CD4-positive, alpha-beta T cell treated with Interleukin-6 at 100 ng/mL for 8 hours (primary cell): Measurements from ENCODE around the gene RBM33.
A peak's percentile ranks its signal among the peaks of the same experiment; 100 is the strongest.

Experiments used
- DNase-seq: peaks from one replicate; pipeline ENCODE4 v3.0.0-alpha.2; 2020; ENCODE audit warnings: mixed read lengths, low spot score

Gene RBM33

DNA sequence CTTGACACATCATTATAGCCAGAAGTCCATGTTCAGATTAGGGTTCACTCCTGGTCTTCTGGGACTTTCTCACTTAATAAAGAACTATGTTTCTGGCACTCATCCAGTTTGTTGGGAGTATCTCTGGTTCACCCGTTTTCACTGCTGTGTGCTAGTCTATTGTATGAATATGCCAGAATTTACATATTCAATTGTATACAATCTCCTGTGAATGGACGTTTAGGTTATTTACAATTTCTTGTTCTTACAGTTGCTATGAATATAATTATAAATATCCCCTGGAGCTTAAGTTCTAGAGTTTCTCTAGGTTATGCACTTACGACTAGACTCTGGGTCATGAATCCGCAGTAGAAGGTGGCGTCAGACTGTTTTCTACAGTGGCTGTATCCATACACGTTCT, 20.0 kb upstream of the RBM33 start:
- no peak for DNase-seq

DNA sequence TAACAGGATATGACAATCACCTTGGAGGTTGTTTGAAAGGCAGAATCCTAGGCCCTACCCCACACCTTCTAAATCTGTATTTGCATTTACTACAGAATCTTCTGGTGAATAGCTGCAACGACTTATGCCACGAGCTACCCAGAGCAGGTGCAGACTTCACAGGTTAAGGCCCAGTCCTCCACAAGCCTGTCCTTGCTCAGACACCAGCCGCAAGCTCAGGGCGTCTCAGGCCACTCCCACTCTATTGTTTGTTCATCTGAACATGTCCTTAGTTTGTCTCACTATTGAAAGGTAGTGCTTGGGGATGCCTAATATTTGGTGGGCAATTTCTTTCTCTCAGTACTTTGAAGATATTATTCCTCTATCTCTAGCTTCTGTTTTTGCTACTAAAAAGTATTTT, 18.9 kb upstream of the RBM33 start:
- no peak for DNase-seq

DNA sequence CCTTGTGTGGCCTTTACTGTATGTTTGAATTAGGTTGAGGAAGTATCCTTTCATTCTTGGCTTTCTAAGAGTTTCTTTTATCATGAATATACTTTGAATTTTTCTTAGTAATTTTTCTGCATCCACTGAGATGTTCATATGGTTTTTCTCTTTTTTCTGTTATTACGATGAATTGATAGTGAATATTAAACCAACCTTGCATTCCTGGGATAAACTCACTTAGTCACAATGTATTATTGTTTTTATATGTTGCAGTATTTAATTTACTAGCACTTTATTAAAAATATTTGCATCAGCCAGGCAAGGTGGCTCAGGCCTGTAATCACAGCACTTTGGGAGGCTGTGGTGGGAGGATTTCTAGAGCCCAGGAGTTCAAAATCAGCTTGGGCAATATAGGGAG, 15.3 kb upstream of the RBM33 start:
- no peak for DNase-seq

DNA sequence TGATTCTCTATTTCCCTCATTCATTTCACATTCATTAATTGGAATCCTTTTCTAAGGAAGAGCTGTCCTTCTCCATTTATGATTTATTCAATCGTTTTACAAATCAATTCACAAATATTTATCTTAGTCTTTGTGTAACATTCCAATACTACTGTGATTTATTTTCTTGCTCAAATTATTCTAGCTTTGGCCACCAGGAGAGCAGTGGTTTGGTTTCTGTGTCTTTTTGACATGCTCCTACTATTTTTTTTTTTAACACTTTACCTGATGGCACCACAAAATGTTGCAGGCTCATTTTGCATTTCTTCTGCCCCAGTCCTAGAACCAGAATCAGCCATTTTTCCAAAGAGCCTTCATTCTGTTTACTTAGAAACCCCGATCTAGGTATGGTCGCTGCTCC, 13.3 kb upstream of the RBM33 start:
- no peak for DNase-seq

DNA sequence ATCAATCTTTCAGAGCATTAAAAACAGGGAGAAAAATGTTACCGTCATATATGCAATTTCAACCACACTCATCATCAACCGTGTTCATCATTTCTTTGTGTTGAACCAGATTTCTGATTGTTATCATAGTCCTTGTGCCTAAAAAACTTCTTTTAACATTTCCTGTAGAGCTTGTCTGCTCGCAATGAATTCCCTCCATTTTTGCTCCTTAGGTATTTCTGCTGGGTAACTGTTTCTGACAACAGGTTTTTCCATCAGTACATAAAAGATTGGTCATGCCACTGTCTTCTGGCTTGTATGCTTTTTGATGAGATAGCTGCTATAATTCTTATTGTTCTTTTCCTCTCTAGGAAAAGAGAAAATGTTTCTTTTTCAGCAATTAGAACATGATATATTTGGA, 8.6 kb upstream of the RBM33 start:
- no peak for DNase-seq

DNA sequence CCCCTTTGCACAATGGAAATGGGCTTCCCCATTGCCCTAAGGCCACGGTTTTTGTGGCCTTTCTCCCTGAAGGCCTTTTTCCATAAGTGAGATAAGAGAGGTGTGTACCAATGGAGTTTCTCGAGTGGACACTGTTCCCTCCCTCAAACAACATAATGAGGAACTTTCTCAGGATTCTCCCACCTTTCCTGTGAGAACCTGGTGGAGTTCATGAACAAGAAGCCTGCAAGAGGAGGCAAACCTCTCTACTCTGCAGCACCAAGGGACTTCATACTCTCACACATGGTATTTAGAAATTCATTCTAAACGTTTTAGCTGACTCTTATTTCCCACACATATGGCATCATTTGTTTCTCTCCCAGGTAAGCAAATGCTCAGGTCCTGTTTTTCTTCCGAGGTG, 7.3 kb upstream of the RBM33 start:
- no peak for DNase-seq

DNA sequence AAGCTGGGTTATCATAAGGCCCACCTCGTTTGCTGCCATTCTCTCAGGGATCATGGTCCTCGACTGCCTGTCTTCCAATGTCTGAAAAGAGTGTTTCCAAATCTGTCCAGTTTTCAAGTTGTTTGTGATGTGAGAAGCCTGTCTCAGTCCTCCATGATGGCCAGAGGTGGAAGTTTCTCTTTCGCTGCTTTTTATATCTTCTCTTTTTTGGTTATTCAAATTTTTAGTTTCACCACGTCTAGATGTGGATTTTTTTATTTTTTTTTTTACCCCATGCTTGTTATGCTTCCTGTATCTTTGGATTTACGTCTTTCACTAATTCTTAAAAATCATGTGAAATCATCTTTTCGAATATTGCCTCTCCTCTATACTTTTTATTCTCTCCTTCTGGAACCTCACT, 6.1 kb upstream of the RBM33 start:
- DNase-seq, result no peak

DNA sequence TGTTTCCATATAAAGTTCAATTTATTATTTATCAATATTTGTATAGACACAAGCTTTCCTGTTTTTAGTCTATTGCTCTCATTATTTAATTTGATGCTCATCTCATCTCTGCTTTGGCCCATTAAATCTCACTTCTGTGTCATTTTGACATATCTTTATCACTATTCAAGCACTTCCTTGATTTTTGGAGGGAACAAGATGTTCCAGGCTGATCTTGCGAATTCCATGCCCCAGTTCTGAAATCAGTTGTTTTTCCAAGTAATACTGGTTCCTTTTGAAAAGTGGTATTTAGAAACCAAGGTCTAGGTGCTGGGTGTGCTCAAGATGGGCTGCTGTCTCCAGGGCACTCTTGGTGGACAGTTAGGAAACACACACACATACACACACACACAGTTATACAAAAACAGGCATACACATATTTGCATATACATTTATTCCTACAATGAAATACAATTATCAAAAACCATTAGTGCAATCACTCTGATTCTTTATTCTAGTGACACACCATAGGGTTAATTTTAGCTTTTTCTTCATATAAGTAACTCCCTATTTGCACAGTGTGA, 4.4 kb upstream of the RBM33 start:
- DNase-seq, result no peak

DNA sequence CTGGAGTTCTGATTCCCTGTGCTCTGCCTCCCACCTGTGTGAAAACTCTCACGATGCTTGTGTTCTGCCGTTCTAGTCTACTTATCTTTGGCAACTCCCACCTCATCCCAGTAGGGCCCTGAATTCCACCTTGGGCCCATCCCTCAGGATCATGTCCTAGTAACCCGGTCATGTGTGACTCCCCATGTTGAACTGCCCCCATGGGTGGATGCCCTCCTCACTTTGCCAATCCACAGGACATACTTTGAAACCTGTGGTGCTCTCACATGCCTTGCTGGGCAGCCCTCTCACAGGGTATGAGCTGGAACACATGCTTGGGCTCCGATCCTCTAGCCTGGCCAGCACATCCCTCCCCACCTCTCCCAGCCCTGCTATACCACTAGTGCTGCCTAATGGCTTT, 3.8 kb upstream of the RBM33 start:
- no peak for DNase-seq

DNA sequence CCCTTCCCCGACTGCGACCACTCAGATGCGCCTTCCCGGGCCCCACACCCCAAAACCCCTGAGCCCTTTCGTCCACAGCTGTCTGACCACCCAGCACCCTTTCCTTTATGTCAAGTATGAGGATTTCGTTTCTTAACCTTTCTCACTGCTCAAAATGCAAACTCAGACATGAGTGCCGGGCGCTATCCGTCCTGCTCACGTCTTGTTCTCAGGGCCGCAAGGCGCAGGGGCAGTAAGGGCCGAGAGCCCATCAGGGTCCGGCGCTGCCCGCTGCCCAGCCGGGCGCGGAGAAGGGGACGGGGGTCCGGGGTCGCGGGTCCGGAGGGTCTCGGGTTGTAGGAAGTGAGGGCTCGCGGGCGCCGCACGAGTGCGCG, 670 bp upstream of the RBM33 start:
- DNase-seq, result no peak

DNA sequence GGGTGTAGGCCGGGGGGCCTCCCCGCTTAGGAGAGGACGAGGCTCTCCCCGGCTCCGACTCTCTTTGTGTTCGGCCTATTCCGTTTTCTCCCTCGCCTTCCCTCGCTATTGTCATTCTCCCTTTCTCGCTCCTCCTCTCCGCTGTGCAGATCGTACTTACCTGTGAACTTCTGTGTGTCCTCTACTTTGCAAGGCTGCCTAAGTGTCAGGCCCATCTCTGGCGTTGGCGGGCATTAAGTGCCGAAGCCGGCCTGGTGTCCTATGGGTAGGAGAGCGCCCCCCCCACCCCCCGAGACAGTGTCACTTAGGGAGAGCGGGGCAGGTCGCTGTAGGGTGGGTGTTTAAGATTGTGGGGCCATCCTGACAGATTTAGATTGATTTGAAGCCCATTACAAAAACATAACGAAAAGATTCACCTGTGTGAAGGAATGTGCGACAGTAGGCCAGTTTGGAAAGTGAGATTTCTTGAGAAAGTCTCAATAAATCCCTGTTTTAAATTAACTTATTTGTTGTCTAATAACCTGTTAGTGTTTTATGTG, 579 bp downstream of the RBM33 start:
- DNase-seq, result peak; percentile 37

DNA sequence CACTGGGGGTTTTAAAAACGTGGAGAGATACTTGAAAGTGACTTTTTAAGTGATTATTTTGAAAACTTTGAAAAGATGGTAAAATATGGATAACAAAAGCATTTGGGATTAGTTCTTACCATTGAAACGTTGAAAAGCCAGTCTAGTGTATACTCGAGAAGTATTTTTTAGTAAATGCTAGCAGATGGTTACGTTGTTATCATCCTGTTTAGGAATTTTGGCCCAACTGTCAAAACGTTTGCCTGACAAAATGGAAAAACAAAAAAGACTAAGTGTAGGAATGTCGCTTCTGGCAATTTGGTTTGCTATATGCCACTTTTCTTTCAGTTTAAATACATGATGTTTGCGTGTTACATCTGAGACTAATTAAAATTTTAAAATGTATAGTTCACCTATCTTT, 1.2 kb downstream of the RBM33 start:
- DNase-seq, result no peak

DNA sequence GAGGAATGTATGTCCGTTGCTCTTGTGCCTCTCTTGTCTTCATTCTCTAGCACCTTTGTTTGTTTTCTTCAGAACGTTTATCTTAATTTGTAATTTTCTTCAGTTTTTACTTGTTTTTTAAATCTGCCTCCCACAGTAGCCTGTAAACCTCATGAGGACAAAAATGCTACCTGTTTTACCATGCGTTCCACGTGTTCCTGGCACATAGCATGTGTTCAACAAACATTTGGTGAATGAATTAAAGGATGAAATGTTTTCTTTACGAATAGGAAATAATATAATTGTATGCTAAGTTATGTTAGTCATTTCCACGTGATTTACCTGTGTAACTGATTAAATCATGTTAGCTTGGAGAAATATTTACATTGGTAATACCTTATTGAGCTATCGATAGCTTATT, 2.2 kb downstream of the RBM33 start:
- no peak for DNase-seq

DNA sequence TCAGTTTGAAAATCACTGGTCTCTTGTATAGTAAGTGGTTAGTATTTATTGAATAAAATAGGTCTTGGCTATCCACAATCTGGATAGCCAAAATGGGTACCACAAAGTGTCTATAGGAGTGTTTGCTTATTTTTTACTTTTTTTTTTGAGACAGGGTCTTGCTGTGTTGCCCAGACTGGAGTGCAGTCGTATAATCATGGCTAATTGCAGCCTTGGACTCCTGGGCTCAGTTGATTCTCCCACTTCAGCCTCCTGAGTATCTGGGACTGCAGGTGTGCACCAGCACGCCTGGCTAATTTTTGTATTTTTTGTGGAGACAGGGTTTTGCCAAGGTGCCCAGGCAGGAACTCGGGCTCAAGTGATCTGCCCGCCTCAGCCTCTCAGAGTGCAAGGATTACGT, 2.8 kb downstream of the RBM33 start:
- DNase-seq, result no peak

DNA sequence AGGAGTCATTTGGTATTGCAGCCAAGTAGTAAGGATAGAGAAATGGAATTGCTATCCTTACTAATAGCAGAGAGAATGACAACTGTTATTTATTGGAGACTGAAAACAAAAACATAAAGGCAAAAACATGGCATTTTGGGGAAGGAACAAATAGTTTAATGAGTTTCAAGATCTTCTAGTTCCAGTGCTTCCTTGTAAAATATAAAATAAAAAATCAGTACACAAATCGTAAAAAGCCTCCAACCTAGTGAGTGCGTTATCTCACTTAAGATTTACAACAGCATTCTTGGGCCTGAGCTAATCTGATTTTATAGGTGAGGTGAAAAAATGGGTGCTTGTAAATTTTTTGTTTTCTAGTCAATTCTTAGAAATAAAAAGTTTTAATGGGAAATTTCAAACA, 3.3 kb downstream of the RBM33 start:
- DNase-seq, result no peak

DNA sequence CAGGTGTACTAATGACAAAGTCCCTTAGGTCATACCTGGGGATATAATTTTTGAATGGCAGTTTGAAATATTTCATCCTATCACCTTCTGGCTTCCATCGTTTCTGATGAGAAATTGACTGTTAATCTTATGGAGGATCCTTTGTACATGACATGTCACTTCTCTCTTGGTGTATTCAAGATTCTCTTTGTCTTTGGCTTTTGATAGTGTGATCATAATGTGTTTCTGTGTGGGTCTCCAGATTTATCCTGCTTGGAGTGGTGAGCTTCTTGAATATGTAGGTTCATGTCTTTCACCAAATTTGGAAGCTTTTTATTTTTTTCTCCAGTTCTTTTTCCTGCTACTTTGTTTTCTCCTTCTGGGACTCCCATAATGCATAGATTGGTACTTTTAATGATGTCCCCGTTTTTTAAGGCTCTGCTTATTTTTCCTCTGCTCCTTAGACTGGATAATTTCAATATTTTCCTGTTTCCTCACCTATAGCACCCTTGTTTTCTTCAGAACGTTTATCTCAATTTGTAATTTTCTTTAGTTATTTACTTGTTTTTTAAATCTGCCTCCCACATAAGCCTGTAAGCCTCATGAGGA, 4.4 kb downstream of the RBM33 start:
- DNase-seq, result no peak

DNA sequence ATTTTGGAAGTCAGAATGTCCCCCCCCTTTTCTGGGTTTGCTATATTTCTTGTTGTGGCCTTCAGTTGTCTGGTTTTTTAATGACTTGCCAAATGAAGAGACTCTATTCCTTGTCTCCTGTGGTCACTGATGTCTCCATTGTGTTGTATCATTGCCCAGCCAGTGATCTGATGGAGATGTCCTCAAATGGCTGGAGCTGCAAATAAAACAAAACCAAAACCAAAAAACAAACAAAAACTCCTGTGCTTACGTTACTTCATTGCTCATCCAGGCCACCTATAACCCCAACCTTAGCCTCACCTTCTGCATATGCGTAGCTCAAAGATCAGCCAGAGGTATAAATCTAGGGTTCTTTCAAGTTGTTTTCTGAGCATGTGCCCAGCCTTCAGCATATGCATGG, 5.1 kb downstream of the RBM33 start:
- DNase-seq, result no peak

DNA sequence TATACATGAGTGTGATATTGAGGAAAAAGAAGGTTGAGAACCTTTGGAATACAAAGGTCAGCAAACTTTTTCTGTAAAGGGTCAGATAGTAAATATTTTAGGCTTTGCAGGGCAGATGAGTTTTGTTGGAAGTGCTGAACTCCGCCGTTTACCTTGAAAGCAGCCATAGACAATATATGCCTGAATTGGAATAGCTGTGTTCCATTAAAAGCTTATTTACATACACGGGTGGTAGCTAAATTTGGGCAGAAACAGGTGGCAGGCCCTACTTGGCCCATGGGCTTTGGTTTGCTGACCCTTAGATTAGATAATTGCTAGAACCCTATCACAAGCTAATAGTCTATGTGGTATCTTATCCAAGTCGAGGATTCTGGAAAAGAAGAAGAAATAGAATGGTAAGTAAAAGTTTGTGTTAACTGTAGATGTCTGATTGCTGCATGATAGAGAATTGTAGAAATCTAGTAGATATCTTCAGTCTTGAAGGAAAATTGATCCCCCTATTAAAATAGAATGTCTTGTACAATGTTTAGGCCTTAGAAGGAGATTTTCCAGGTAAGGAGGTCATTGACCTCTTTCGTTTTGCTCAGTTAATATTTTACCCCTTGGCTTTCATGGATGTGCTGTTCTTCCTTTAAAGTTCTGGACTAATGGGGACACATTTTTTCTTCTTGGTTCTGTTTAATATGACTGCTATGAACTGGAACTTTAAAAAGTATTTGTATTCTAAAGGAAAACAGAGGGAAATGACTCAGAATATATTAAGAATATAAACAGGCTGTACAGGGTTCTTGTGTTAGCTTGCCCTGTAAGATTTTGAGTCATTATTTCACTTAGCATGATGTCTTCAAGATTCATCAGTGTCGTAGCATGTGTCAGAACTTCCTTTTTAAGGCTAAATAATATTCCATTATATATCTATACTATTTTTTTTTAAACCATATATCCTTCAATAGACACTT, 8.0 kb downstream of the RBM33 start:
- no peak for DNase-seq

DNA sequence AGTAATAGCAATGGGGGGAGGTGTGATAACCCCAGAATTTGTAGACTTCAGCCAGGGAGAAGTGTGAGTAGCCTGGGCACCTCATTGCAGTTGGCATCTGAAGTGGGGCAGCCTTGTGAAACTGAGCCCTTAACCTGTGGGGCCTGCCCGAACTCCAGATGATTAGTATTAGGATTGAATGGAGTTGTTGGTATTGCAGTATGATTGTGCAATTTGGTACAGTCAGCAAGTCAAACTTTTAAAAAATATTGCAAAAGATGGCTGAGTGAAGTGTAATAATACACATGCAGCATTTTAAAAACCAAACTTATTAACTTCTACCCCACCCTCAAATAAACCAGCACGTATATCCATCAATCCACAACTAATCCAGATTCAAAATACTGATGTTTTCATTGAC, 9.3 kb downstream of the RBM33 start:
- no peak for DNase-seq

DNA sequence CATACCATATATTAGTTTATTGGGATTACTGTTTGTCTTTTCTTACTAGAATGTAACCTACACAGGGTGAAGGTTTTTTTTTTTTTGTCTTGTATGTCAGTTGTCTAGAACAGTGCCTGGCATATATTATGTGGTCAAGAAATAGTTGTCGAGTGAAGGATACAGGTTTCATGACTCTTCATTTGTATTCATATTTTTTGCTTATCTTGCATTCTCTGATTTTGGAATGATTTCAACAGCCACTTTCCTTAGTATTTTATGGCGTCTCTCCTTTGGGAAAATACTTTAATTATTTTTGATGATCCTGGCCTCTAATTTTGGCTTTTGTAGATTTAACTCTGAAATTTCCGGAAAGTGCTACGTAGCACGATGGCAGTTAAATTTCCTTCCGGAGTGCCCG, 12.4 kb downstream of the RBM33 start:
- no peak for DNase-seq

DNA sequence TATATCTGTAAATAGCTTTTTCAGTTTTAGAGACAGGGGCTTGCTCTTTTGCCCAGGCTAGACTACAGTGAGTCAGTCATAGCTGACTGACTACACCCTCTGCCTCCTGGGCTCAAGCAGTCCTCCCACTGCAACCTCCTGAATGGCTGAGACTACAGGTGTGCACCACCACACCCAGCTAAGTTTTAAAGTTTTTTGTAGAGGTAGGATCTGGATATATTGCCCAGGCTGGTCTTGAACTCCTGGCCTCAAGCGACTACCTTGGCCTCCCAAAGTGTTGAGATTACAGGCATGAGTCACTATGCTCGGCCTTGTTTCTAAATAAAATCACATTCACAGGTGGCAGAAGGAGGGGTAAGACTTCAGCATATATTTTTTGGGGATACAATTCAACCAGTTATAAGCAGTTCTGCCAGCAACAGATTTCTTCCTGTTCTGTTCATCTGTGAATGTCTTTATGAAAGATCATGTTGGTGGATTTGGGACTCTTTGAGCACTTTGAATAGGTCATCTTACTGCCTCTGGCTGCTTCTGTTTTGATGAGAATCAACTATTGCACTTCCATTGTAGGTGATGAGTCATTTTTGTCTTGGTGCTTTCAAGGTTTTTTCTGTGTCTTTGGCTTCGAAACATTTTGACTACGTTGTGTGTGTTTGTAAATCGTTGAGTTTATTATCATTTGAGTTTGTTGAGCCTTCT, 15.7 kb downstream of the RBM33 start:
- no peak for DNase-seq

DNA sequence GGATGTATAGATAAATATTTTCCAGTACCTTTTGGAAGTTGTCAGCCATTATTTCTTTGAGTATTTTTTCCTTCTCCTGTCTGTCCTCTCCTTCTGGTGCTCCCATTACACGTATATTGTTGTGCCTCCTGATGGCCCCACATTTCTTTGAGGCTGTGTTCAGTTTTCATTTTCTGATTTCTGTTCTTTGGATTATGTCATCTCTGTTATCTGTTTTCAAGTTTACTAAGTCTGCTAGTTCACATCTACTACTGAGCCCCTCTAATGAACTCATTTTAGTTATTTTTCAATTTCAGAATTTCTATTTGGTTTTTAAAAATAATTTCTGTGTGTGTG, 16.3 kb downstream of the RBM33 start:
- DNase-seq, result no peak
